A549 (cell line): ENCODE data around the gene RAB11FIP5. TPM values are rescaled to one million over a fixed set of nuclear protein-coding genes. Genes with fewer than 3 reads are reported as not detected.

Experiments
- ATAC-seq, 2 experiments: fragments of 200-7000 bp in 1 of 2; fragments of >200 bp in 1 of 2; cut with Nextera tagmentation in 1 of 2; cut with Tn5 transposase in 1 of 2; 3 replicates each; pipeline versions ENCODE4 v1.8.0 to v1.9.1; 2018 to 2020; ENCODE audit warnings: mild to moderate bottlenecking in 1 of 2, moderate library complexity in 1 of 2
- CTCF ChIA-PET: fragments of 300-600 bp; sonication (Branson Sonifier 250); formaldehyde crosslinking; extraction: SDS; loops from one replicate; lab custom pipeline; 2021; ENCODE audit warnings: antibody characterized with exemption, inconsistent platforms; lab: Yijun Ruan, JAX
- POLR2A ChIA-PET: fragments of 350-600 bp; formaldehyde crosslinking; extraction: SDS; loops from one replicate; lab custom pipeline; 2021; ENCODE audit warnings: antibody characterized with exemption, inconsistent platforms; lab: Yijun Ruan, JAX
- DNase-seq, 2 experiments: peaks; one replicate each; pipeline versions ENCODE4 v3.0.0 to v3.0.0-alpha.2; 2011 to 2016; ENCODE audit warnings: low read depth in 1 of 2, low spot score in 1 of 2
- FAIRE-seq: peaks from 2 replicates; lab custom pipeline; 2011; peaks lifted over from hg19 to GRCh38; lab: Jason Lieb, UNC
- H3K27ac ChIP-seq, 2 experiments: fragments of >200 bp; sonication (Bioruptor Twin); formaldehyde crosslinking; 3 replicates each; pipeline ENCODE4 v1.5.1; 2016 to 2017
- H3K4me1 ChIP-seq: fragments of >200 bp; sonication (Bioruptor Twin); formaldehyde crosslinking; 3 replicates; pipeline ENCODE4 v1.6.1; 2016
- H3K4me2 ChIP-seq: fragments of >200 bp; sonication (Bioruptor Twin); formaldehyde crosslinking; 3 replicates; pipeline ENCODE4 v1.6.1; 2016
- H3K4me3 ChIP-seq: fragments of >200 bp; sonication (Bioruptor Twin); formaldehyde crosslinking; 3 replicates; pipeline ENCODE4 v1.5.1; 2016
- H3K9me3 ChIP-seq: fragments of >200 bp; sonication (Bioruptor Twin); formaldehyde crosslinking; 3 replicates; pipeline ENCODE4 v1.6.1; 2016
- FOSB ChIP-seq: fragments of 250-450 bp; sonication (Bioruptor Pico); IDR thresholded peaks from 2 replicates; pipeline ENCODE4 v1.5.0; 2020; ENCODE audit warnings: mild to moderate bottlenecking, moderate library complexity
- FOSL2 ChIP-seq, 2 experiments: fragments of 450-650 bp in 1 of 2; fragments of >200 bp in 1 of 2; sonication (Bioruptor Twin) in 1 of 2; formaldehyde crosslinking; IDR thresholded peaks; 2 replicates each; pipeline versions ENCODE4 v1.5.0 to v1.6.1; 2016 to 2020; ENCODE audit warnings: mild to moderate bottlenecking in 1 of 2, moderate library complexity in 1 of 2
- FOXS1 ChIP-seq: fragments of 250-450 bp; sonication (Bioruptor Pico); IDR thresholded peaks from 2 replicates; pipeline ENCODE4 v1.5.0; 2020; ENCODE audit warnings: mild to moderate bottlenecking, moderate library complexity
- JUNB ChIP-seq: fragments of >200 bp; sonication (Bioruptor Twin); formaldehyde crosslinking; IDR thresholded peaks from 2 replicates; pipeline ENCODE4 v1.6.1; 2016
- KDM5A ChIP-seq: fragments of 200-600 bp; sonication (generic); IDR thresholded peaks from 2 replicates; pipeline ENCODE4 v1.6.1; 2016; ENCODE audit warnings: antibody characterized with exemption, mild to moderate bottlenecking
- MYC ChIP-seq: IDR thresholded peaks from 2 replicates; pipeline ENCODE4 v1.6.1; 2012; ENCODE audit warnings: mild to moderate bottlenecking, inconsistent platforms, low read length, improper control_type of control experiment, borderline replicate concordance
- NPAS2 ChIP-seq: fragments of 250-450 bp; sonication (Bioruptor Pico); IDR thresholded peaks from 2 replicates; pipeline ENCODE4 v1.8.0; 2022; ENCODE audit warnings: mild to moderate bottlenecking, moderate library complexity, borderline replicate concordance
- PBX3 ChIP-seq: IDR thresholded peaks from 2 replicates; pipeline ENCODE4 v1.6.1; 2012
- RAD21 ChIP-seq, 2 experiments: fragments of >200 bp in 1 of 2; sonication (Bioruptor Twin) in 1 of 2; formaldehyde crosslinking in 1 of 2; IDR thresholded peaks in 1 of 2; conservative IDR thresholded peaks in 1 of 2; 2 replicates in 1 of 2; 3 replicates in 1 of 2; pipeline ENCODE4 v1.6.1; 2012 to 2018; ENCODE audit warnings: inconsistent platforms in 1 of 2
- RCOR1 ChIP-seq: fragments of 150-350 bp; IDR thresholded peaks from 2 replicates; pipeline ENCODE4 v1.6.1; 2014; ENCODE audit warnings: antibody characterized with exemption, low read length, low read depth
- REST ChIP-seq: fragments of 200-600 bp; sonication (generic); IDR thresholded peaks from 2 replicates; pipeline ENCODE4 v1.6.1; 2016; ENCODE audit warnings: antibody characterized with exemption, mild to moderate bottlenecking, moderate library complexity
- RFX5 ChIP-seq: fragments of 450-650 bp; IDR thresholded peaks from 2 replicates; pipeline ENCODE4 v1.7.1; 2014; ENCODE audit warnings: antibody characterized with exemption, mild to moderate bottlenecking, moderate library complexity
- SMC3 ChIP-seq: fragments of >200 bp; sonication (Bioruptor Twin); formaldehyde crosslinking; IDR thresholded peaks from 3 replicates; pipeline ENCODE4 v1.6.1; 2018; ENCODE audit warnings: inconsistent platforms
- SREBF2 ChIP-seq: fragments of 450-650 bp; IDR thresholded peaks from 2 replicates; pipeline ENCODE4 v1.6.1; 2014; ENCODE audit warnings: mild to moderate bottlenecking, moderate library complexity
- ZNF302 ChIP-seq: fragments of 250-450 bp; sonication (Bioruptor Pico); IDR thresholded peaks from 2 replicates; pipeline ENCODE4 v1.9.0; 2021; ENCODE audit warnings: inconsistent platforms, mild to moderate bottlenecking, moderate library complexity
- WGBS: methylation state at CpG from one replicate; pipeline ENCODE4 v1.1.6; 2017; ENCODE audit errors: missing lambda C conversion rate; 5-methylcytosine and 5-hydroxymethylcytosine counted together
- polyA plus RNA-seq, 4 experiments: library from polyadenylated mRNA; depleted of rRNA in 3 of 4; stranded (reverse); fragments of >200 nt; fragmentation: RNase III in 1 of 4; extraction: RNeasy Plus Mini Kit Qiagen cat#74134 plus additional on column Dnase treatment in 1 of 4; gene quantifications; 2 replicates in 3 of 4; 3 replicates in 1 of 4; pipeline ENCODE4 v1.2.3, GENCODE V29; 2011 to 2017
- TF ChIP-seq, protein P1 (sequence below): fragments of >200 bp; sonication (Bioruptor Twin); formaldehyde crosslinking; IDR thresholded peaks from 3 replicates; pipeline ENCODE4 v1.5.1; 2016

Gene RAB11FIP5
- polyA plus RNA-seq, 2 of the 4 experiments (the other 2 are of a cell fraction): 21.6 to 21.8 TPM

- no peak for TF ChIP-seq FOXS1 (CRISPR knock-in tag)
- TF ChIP-seq FOSB: no peak
- TF ChIP-seq, protein P1, sequence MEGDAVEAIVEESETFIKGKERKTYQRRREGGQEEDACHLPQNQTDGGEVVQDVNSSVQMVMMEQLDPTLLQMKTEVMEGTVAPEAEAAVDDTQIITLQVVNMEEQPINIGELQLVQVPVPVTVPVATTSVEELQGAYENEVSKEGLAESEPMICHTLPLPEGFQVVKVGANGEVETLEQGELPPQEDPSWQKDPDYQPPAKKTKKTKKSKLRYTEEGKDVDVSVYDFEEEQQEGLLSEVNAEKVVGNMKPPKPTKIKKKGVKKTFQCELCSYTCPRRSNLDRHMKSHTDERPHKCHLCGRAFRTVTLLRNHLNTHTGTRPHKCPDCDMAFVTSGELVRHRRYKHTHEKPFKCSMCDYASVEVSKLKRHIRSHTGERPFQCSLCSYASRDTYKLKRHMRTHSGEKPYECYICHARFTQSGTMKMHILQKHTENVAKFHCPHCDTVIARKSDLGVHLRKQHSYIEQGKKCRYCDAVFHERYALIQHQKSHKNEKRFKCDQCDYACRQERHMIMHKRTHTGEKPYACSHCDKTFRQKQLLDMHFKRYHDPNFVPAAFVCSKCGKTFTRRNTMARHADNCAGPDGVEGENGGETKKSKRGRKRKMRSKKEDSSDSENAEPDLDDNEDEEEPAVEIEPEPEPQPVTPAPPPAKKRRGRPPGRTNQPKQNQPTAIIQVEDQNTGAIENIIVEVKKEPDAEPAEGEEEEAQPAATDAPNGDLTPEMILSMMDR: no peak
- TF ChIP-seq PBX3: peak; percentile 42; the same call in 1 of the 2 replicates
- TF ChIP-seq FOSL2 (IDR thresholded peaks at IDR 0.05): no peak
- TF ChIP-seq FOSL2 (CRISPR knock-in tag; IDR thresholded peaks at IDR 0.05): peak; percentile 73
- TF ChIP-seq RFX5: no peak
Measured at GRCh38 chr2:73112913-73113854, at the start of gene RAB11FIP5 (continued).

- DNase-seq (peak; percentile 58 to 69), ATAC-seq (peak; percentile 96 to 98), FAIRE-seq (no peak)
- CTCF ChIA-PET: interaction anchor here (0.6 to 11.9 kb wide), 57 partner anchors 10 to 1626 kb away, joined by 3 to 500 read pairs (median 4); partner anchors contain the start of genes EMX1, RAB11FIP5 and SPR
- H3K4me2 ChIP-seq: peak overlapping the region; percentile 66
- 0 out of 3 replicates have a peak overlapping the region, but pooled peaks have one; percentile 5 for H3K4me3 ChIP-seq
- WGBS: 21% methylated on average over 19 of the region's 24 CpGs
- H3K9me3 ChIP-seq: peaks cover 6% of the 10 kb centered on the region; the same call in 2 of the 3 replicates
- peaks cover 4% of the 10 kb centered on the region; the same call in 1 of the 3 replicates for H3K4me1 ChIP-seq
- TF ChIP-seq, protein P1: peak; percentile 93
- TF ChIP-seq ZNF302 (CRISPR knock-in tag): no peak
- TF ChIP-seq RAD21 (conservative IDR thresholded peaks at IDR 0.05 in 1 of 2, IDR thresholded peaks at IDR 0.05 in 1 of 2): peak; percentile 96 to 97
- no peak for TF ChIP-seq FOSB
- no peak for TF ChIP-seq RCOR1
- TF ChIP-seq JUNB: no peak
- TF ChIP-seq REST: no peak
- no peak for TF ChIP-seq MYC
- no peak for TF ChIP-seq SREBF2
- TF ChIP-seq SMC3: peak; percentile 97
- no peak for TF ChIP-seq NPAS2 (CRISPR knock-in tag)
- TF ChIP-seq KDM5A: no peak
- TF ChIP-seq, all 56 proteins: peak for 3
- POLR2A ChIA-PET: interaction anchor here (0.9 kb wide), 1 partner anchor 69 kb away, joined by 3 read pairs; no protein-coding TSS in a partner anchor
- H3K27ac ChIP-seq: peak overlapping the region in 1 of 2 experiments; percentile 65; a peak in 2 of 6 replicates
Measured at GRCh38 chr2:73156539-73157124, 43.9 kb upstream of the RAB11FIP5 start.
